Measurements from ENCODE around the gene ARL8B.
"Not testable (repeated sequence)": the region's sequence is repeated elsewhere in the genome, so short reads cannot be mapped to it uniquely, and the experiment has no call there.

ARL8B gene

DNA sequence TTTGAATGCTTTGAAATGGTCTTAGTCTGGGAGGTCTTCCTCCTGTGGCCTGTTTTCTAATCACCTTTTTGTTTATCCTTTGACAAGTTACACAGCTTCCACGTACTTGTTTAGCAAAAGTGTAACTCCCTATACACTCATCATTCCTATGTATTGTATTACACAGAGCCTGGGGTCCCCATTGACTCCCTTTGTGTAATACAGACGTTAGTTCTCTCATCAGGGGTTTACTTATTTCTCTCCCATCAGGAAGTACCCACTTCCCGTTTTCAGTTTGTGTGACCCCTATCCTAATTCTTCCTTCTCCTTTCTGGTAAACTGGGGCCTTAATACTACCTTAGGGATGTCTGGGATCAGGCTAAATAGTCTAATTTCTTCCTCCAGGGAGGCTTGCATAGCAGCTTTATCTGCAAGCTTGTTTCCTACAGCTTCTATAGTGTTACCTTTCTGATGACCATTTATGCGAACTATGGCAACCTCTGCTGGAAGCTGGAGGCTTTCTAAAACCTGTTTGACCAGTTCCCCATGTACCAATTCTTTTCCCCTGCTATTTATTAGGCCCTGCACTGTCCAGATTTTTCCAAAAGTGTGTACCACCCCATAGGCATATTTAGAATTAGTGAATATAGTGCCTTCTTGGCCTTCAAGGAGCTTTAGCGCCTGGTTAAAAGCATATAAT lies 22.4 kb downstream of the ARL8B start:
- Histone ChIP-seq H3K4me3 (no peak overlapping the region), H3K27ac (no peak overlapping the region)
- DNase-seq (ENCODE audit: low spot score) = no peak
- TF ChIP-seq, protein P1, sequence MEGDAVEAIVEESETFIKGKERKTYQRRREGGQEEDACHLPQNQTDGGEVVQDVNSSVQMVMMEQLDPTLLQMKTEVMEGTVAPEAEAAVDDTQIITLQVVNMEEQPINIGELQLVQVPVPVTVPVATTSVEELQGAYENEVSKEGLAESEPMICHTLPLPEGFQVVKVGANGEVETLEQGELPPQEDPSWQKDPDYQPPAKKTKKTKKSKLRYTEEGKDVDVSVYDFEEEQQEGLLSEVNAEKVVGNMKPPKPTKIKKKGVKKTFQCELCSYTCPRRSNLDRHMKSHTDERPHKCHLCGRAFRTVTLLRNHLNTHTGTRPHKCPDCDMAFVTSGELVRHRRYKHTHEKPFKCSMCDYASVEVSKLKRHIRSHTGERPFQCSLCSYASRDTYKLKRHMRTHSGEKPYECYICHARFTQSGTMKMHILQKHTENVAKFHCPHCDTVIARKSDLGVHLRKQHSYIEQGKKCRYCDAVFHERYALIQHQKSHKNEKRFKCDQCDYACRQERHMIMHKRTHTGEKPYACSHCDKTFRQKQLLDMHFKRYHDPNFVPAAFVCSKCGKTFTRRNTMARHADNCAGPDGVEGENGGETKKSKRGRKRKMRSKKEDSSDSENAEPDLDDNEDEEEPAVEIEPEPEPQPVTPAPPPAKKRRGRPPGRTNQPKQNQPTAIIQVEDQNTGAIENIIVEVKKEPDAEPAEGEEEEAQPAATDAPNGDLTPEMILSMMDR (IDR thresholded peaks at IDR 0.05) = no peak

DNA sequence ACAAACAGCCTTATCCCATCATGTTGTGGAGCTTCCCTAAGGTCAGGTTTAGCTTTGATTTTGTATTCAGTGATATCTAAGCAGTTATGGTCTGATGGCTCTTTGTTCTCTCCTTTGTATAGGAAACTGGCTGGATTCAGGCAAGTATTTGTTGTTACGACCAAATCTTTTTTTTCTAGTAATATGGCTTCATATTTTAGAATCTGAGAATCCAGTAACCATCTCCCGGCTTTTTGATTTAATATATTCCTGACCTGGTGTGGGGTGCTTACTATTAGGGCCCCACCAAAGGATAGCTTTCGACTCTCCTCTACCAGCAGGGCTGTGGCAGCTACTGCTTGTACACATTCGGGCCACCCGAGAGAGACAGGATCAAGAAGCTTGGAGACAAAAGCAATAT lies 23.0 kb downstream of the ARL8B start:
- no peak for DNase-seq (ENCODE audit: low spot score)
- TF ChIP-seq, protein P1 (IDR thresholded peaks at IDR 0.05) = no peak
- H3K27ac ChIP-seq = no peak overlapping the region
- H3K4me3 ChIP-seq = no peak overlapping the region

DNA sequence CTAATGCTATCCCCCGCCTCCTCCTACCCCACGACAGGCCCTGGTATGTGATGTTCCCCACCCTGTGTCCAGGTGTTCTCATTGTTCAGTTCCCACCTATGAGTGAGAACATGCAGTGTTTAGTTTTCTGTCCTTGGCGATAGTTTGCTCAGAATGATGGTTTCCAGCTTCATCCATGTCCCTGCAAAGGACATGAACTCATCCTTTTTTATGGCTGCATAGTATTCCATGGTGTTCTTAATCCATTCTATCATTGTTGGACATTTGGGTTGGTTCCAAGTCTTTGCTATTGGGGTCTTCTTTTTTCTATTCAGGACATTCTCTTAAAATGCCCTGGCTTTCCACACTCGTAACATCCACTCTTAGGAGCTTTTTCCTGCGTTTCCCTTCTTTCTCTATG lies 25.1 kb downstream of the ARL8B start:
- not testable (repeated sequence) for H3K4me3 ChIP-seq; DNase-seq (ENCODE audit: low spot score); H3K27ac ChIP-seq

DNA sequence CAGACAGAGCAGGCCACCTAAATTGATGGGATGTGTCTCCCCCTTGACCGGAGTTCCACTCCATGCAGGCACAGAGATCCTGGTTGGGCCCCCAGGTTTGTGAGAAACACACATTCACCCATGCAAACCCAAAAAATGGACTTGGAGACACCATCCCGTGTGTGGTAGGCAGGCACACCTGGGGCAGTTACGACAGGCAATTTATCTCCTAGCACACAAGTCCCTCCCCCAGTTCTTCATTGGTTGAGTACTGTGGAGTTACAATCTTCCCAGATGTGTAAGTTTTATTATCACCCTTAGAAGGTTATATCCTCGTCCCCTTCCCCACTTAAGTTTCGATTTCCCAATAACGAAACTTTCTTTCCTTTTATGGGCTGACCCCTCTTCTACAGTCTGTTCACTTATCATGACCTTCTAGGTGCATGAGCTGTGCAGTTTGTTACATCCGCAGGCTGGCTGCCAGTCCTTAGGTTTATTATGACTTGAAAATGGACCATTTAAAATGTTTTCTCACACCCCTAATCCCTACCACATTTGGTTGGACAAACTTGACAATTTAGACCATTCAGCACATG lies 27.3 kb downstream of the ARL8B start:
- Histone ChIP-seq H3K27ac (no peak overlapping the region), H3K4me3 (no peak overlapping the region)
- DNase-seq (ENCODE audit: low spot score) = no peak
- TF ChIP-seq, protein P1 (IDR thresholded peaks at IDR 0.05) = no peak

DNA sequence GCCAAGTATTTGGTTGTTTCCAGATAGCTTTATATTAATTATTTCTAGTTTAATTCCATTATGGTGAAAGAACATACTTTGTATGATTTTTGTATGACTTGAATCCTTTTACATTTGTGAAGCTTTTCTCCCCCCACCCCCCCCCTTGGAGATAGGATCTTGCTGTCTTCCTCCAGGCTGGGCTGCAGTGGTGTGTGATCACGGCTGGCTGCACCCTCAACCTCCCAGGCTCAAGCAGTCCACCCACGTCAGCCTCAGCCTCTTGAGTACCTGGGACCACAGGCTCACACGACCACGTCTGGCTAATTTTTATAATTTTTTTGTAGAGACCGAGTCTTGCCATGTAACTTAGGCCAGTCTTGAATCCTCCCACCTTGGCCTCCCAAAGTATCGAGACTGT lies 29.5 kb downstream of the ARL8B start:
- TF ChIP-seq, protein P1 (IDR thresholded peaks at IDR 0.05) = no peak

DNA sequence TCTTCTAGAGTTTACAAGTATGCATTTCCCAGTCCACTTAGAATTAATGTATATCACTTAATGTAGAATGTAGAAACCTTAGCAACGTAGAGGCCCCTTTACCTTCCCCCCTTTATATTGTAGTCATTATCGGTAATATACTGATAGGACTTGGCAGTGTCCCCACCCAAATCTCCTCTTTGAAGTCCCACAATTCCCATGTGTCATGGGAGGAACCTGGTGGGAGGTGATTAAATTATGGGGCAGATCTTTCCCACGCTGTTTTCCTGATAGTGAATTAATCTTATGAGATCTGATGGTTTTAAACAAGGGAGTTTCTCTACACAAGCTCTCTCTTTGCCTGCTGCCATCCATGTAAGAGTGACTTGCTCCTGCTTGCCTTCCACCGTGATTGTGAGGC lies 31.0 kb downstream of the ARL8B start:
- TF ChIP-seq, protein P1 (IDR thresholded peaks at IDR 0.05) = no peak
- DNase-seq (ENCODE audit: low spot score) = no peak
- Histone ChIP-seq H3K27ac (no peak overlapping the region), H3K4me3 (no peak overlapping the region)

More for the DNA sequence above, 29.5 kb downstream of the ARL8B start:
- DNase-seq (ENCODE audit: low spot score) = no peak
- Histone ChIP-seq H3K4me3 (no peak overlapping the region), H3K27ac (no peak overlapping the region)

DNA sequence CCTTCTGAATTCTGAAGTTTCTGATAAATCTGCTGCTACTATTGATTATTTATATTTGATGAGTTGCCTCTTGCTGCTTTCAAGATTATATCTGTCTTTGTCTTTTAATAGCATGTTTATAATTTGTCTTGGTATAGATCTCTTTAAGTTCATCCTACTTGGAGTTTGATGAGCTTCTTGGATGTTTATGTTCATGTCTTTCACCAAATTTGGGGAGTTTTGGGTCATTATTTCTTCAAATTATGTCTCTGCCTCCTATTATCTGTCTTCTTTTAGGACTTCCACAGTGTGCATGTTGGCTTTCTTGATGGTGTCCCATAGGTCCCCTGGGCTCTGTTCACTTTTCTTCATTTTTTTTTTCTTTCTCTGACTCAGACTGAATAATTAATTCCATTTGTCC lies 33.1 kb downstream of the ARL8B start:
- TF ChIP-seq, protein P1 (IDR thresholded peaks at IDR 0.05) = no peak
- no peak for DNase-seq (ENCODE audit: low spot score)
- Histone ChIP-seq H3K4me3 (no peak overlapping the region), H3K27ac (no peak overlapping the region)
